BE2C (cell line): ENCODE results near the gene BCS1L.
A peak's percentile ranks its signal among the peaks of the same experiment; 100 is the strongest.
"Not testable (repeated sequence)": the region's sequence is repeated elsewhere in the genome, so short reads cannot be mapped to it uniquely, and the experiment has no call there.

Experiments used
- DNase-seq: peaks from one replicate; pipeline ENCODE4 v3.0.0-alpha.2; 2020
- H3K27me3 ChIP-seq: fragments of 250-450 bp; sonication (Bioruptor Pico); 2 replicates; pipeline ENCODE4 v1.5.1; 2020; ENCODE audit warnings: mild to moderate bottlenecking
- H3K36me3 ChIP-seq: fragments of 250-450 bp; sonication (Bioruptor Pico); 2 replicates; pipeline ENCODE4 v1.5.1; 2020; ENCODE audit warnings: mild to moderate bottlenecking
- H3K4me1 ChIP-seq: fragments of 250-450 bp; sonication (Bioruptor Pico); 2 replicates; pipeline ENCODE4 v1.5.1; 2020
- H3K4me3 ChIP-seq: 2 replicates; pipeline ENCODE4 v1.5.1; 2011; ENCODE audit warnings: low read depth, low read length
- H3K9me3 ChIP-seq: fragments of 250-450 bp; sonication (Bioruptor Pico); 2 replicates; pipeline ENCODE4 v1.5.1; 2020
- TF ChIP-seq, protein P1 (sequence below): IDR thresholded peaks from 2 replicates; pipeline ENCODE4 v1.5.1; 2012; ENCODE audit warnings: mild to moderate bottlenecking, low read depth, low read length

BCS1L gene

DNA sequence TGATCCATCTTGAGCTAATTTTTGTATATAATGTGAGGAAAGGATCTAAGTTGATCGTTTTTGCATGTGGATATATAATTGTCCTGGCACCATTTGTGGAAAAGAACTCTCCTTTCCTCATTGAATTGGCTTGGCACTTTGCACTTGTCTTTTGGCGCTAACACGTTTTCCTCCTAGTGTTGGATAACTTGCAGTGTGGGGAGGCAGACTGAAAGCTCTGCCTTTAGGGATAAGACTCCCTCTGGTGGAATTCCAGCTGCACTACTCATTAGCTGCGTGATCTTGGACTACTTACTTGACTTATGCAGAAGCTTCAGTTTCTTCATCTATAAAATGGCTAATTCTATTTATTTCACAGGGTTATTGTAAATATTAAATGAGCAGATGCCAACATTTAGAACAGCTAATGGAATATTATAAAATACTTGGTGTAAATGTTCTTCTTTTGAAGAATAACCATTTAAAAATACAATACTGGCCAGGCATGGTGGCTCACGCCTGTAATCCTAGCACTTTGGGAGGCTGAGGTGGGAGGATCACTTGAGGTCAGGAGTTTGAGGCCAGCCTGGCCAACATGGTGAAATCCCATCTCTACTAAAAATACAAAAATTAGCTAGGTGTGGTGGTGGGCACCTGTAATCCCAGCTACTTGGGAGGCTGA is 28.0 kb downstream of the BCS1L start:
- H3K4me3 ChIP-seq, H3K36me3 ChIP-seq, H3K9me3 ChIP-seq, H3K27me3 ChIP-seq, H3K4me1 ChIP-seq: not testable (repeated sequence)
- TF ChIP-seq, protein P1, sequence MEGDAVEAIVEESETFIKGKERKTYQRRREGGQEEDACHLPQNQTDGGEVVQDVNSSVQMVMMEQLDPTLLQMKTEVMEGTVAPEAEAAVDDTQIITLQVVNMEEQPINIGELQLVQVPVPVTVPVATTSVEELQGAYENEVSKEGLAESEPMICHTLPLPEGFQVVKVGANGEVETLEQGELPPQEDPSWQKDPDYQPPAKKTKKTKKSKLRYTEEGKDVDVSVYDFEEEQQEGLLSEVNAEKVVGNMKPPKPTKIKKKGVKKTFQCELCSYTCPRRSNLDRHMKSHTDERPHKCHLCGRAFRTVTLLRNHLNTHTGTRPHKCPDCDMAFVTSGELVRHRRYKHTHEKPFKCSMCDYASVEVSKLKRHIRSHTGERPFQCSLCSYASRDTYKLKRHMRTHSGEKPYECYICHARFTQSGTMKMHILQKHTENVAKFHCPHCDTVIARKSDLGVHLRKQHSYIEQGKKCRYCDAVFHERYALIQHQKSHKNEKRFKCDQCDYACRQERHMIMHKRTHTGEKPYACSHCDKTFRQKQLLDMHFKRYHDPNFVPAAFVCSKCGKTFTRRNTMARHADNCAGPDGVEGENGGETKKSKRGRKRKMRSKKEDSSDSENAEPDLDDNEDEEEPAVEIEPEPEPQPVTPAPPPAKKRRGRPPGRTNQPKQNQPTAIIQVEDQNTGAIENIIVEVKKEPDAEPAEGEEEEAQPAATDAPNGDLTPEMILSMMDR = peak; percentile 98
- DNase-seq = peak; percentile 69

- Histone ChIP-seq H3K4me3 (no peak overlapping the region), H3K27me3 (no peaks in the 10 kb centered on the region), H3K4me1 (no peaks in the 10 kb centered on the region), H3K9me3 (no peaks in the 10 kb centered on the region), H3K36me3 (no peaks in the 10 kb centered on the region)
- TF ChIP-seq, protein P1 = no peak
- DNase-seq = no peak
Measured at GRCh38 chr2:218691234-218691633, 31.8 kb downstream of the BCS1L start.

DNA sequence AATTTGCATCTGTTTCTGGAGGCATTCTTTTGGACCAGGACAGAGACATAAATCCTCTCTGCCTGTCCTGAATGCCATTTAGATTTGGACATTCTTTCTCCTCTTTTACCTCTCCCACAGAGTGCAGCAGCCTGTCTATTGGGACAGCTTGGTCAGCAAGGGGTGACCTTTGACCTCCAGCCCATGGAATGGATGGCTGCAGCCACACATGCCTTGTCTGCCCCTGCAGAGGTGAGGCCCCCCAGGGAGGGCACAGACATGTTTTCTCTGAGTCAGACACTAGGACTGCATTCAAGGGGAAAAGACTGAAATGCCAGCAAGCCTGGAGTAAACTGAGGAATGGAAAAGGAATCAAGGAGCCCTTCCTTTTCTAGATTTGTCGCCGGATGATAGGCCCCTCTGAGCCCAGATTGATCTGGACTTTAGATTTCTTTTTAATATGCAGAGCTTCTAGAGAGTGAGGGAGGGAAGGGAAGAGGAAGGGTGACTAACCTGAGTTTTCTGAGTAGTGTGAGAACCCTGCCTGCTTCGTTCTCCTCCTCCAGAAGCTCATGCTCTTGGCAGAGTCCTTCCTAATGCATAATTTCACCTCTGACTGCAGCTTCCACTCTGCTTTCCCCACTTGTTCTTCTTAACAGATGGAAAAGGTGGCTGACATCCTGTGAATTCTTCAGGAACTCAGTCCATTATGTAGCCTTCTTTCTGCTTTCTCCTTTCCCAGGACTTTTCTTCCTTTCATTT is 35.1 kb downstream of the BCS1L start:
- Histone ChIP-seq H3K36me3 (no peaks in the 10 kb centered on the region), H3K9me3 (no peaks in the 10 kb centered on the region), H3K4me1 (0 out of 2 replicates have a peak, but pooled peaks cover 6% of the 10 kb centered on the region), H3K27me3 (no peaks in the 10 kb centered on the region), H3K4me3 (no peak overlapping the region)
- TF ChIP-seq, protein P1 = no peak
- DNase-seq = no peak

GRCh38 chr2:218698885-218699284 is 39.4 kb downstream of the BCS1L start:
- Histone ChIP-seq H3K4me1 (0 out of 2 replicates have a peak, but pooled peaks cover 6% of the 10 kb centered on the region), H3K27me3 (no peaks in the 10 kb centered on the region), H3K4me3 (no peak overlapping the region), H3K9me3 (no peaks in the 10 kb centered on the region), H3K36me3 (no peaks in the 10 kb centered on the region; the same call in 1 of the 2 replicates)
- TF ChIP-seq, protein P1 = no peak
- DNase-seq = no peak

DNA sequence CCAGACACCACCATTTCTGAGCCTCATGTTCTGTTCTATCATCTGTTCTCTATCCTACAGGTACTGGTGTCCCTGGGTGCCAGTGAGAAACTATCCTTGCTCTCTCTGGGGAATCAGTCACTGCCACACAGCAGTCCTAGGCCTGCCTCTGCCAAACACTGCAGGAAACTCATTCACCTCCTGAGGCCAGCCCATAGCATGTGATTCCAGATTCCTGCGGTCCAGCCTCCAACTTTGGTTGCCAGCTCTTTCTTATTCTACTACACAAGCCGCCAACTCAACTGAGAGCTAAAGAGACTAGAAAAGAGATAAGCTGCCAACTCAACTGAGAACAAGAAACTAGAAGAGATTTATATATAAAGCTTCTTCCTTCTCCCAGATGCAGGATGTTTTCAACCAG is 42.3 kb downstream of the BCS1L start:
- no peaks in the 10 kb centered on the region for H3K27me3 ChIP-seq
- no peaks in the 10 kb centered on the region; the same call in 1 of the 2 replicates for H3K36me3 ChIP-seq
- no peak for DNase-seq
- no peak overlapping the region for H3K4me3 ChIP-seq
- H3K4me1 ChIP-seq = 0 out of 2 replicates have a peak, but pooled peaks cover 1% of the 10 kb centered on the region
- TF ChIP-seq, protein P1 = no peak
- no peaks in the 10 kb centered on the region for H3K9me3 ChIP-seq

DNA sequence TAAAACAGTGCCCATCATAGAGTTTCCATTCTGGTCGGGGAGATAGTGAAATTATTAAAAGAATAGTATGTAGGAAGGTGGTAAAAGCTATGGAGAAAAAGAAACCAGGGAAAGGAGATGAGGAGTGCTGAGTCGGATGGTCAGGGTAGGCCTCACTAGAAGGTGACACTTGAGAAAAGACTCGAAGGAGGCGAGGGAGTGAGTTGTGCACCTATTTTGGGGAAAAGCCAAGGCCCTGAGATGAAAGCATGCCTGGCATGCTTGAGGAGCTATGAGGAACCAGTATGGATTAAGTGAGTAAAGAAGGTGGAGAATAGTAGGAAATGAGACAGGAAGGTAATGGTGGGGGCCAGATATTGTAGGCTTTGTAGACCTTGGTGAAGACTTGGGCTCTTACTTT is 43.9 kb downstream of the BCS1L start:
- Histone ChIP-seq H3K9me3 (no peaks in the 10 kb centered on the region), H3K36me3 (no peaks in the 10 kb centered on the region; the same call in 1 of the 2 replicates), H3K27me3 (no peaks in the 10 kb centered on the region), H3K4me1 (no peaks in the 10 kb centered on the region), H3K4me3 (no peak overlapping the region)
- TF ChIP-seq, protein P1 = no peak
- no peak for DNase-seq
